ENCODE measurements around the gene KLHL35. TPM values are rescaled to one million over a fixed set of nuclear protein-coding genes. Genes with fewer than 3 reads are reported as not detected.

KLHL35 gene, protein sequence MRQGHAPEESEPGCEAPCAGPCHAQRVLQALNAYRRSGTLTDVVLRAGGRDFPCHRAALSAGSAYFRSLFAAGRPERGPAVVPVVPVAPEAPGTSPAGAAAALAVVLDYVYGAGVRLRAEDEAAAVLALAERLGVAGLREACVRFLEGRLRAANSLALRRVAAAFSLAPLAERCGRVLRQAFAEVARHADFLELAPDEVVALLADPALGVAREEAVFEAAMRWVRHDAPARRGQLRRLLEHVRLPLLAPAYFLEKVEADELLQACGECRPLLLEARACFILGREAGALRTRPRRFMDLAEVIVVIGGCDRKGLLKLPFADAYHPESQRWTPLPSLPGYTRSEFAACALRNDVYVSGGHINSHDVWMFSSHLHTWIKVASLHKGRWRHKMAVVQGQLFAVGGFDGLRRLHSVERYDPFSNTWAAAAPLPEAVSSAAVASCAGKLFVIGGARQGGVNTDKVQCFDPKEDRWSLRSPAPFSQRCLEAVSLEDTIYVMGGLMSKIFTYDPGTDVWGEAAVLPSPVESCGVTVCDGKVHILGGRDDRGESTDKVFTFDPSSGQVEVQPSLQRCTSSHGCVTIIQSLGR
- total RNA-seq: 1.0 and 4.7 TPM in 2 replicates

DNA sequence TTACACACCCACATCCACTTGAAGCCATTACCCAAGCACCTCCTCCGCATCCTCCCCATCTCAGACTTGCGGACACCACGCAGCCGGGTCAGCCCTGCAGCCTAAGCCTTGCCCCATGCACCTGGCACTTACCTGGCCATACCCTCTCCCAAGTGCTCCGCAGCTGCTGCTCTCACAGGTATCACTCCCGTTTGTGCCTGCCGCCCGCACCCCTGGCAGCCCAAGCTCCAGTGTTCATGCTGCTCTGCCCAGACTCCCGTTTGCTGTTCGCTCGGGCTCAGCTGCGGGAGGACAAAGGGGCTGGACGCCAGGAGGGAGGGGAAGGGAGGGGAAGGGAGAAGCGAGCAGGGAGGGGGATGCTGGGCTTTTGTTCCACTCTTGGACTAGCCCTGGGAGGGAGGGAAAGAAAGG, at the start of gene KLHL35:
TSS of gene KLHL35 (minus strand) at position 293 of the 411 bp plus-strand sequence. CDS start 2,574 bp downstream, outside the sequence.

DNA sequence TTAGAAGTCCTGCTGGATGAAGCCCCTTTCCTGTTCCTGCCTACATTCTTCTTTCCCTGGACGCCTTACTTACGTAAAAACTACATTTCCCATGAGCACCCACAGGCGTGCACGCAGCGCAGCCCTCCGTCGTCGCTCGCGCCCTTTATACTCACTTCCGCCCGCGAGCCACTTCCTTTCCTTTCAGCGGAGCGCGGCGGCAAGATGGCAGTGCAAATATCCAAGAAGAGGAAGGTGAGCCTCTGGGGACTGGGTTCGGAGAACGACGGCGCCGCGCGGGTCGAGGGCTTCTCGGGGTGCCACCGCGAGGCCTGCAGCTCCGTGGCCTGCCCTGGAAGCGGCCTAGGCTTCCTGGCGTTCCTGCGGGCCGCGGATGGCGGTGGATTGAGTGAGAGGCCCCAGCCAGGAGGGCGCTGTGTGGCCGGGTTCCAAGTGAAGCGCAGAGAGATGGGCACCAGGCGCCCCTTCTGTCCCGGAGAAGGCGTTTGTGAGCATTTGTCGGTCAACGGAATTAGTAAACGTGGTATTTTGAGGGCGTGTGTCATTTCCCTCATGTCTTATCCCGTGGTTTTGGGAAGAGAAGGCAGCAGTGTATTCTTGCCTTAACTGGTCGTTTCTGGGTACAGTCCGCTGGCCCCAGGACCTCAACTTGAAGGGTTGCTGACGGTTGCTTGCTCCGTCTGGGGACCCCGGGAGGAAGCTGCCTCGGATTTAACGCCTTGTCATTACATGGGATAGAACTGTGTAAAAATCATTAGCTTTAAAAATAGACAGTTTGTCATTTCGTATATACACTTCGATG, 33.5 kb downstream of the KLHL35 start, which contains the start of gene RPS3:
TSS of gene RPS3 (plus strand) at position 175 of the 802 bp plus-strand sequence. CDS start at position 205, 30 bp downstream.

Other genes with a start within 250 kb of the KLHL35 start
- under 0.01 and 0.51 TPM in 2 replicates for gene TPBGL, start 192.4 kb downstream of the KLHL35 start, total RNA-seq
- gene ARRB1, start 81.5 kb downstream of the KLHL35 start, total RNA-seq: 13.4 and 19.6 TPM in 2 replicates
- 3,213 and 4,830 TPM in 2 replicates for gene RPS3, start 33.7 kb downstream of the KLHL35 start, total RNA-seq
- 9.1 and 16.5 TPM in 2 replicates for gene GDPD5, start 92.7 kb upstream of the KLHL35 start, total RNA-seq
- gene SERPINH1, start 129.1 kb upstream of the KLHL35 start, total RNA-seq: 2,236 and 2,744 TPM in 2 replicates
- gene MAP6, start 235.8 kb upstream of the KLHL35 start, total RNA-seq: 5.6 and 6.1 TPM in 2 replicates

All from pericardium fibroblast (primary cell).